Frontal cortex (tissue), 1 donor: ENCODE measurements around the gene B3GAT1. TPM values are rescaled to one million over a fixed set of nuclear protein-coding genes. Genes with fewer than 3 reads are reported as not detected.

Experiments used
- total RNA-seq: library from RNA; depleted of rRNA; stranded (reverse); fragments of >200 nt; gene quantifications from one replicate; pipeline ENCODE4 v1.2.3, GENCODE V29; 2014

B3GAT1 gene
- total RNA-seq, 1 donor from 2014 or later = 47.3 TPM

Other genes starting within 250 kb of the B3GAT1 start
- 11.0 TPM for gene NCAPD3, start 188.3 kb downstream of the B3GAT1 start, total RNA-seq
- gene VPS26B, start 187.6 kb downstream of the B3GAT1 start, total RNA-seq = 61.1 TPM
- 44.4 TPM for gene THYN1, start 158.9 kb downstream of the B3GAT1 start, total RNA-seq
- 24.5 TPM for gene ACAD8, start 158.7 kb downstream of the B3GAT1 start, total RNA-seq
- 0.41 TPM for gene GLB1L3, start 135.9 kb downstream of the B3GAT1 start, total RNA-seq
- gene GLB1L2, start 80.3 kb downstream of the B3GAT1 start, total RNA-seq = 1.2 TPM